KOPT-K1 (cell line): Measurements from ENCODE around the gene KCNN2.
"Not testable (repeated sequence)": the region's sequence is repeated elsewhere in the genome, so short reads cannot be mapped to it uniquely, and the experiment has no call there.

Experiments
- H3K27ac ChIP-seq: fragments of 200-600 bp; sonication (generic); 2 replicates; pipeline ENCODE4 v1.5.1; 2016; ENCODE audit warnings: antibody characterized with exemption, mild to moderate bottlenecking, low read depth, low read length; ENCODE audit not compliant: poor library complexity, severe bottlenecking
- H3K36me3 ChIP-seq: fragments of 200-600 bp; sonication (generic); 2 replicates; pipeline ENCODE4 v1.5.1; 2017; ENCODE audit warnings: antibody characterized with exemption, mild to moderate bottlenecking, low read length, moderate library complexity; ENCODE audit not compliant: insufficient read depth
- H3K9me3 ChIP-seq: fragments of 200-600 bp; sonication (generic); 2 replicates; pipeline ENCODE4 v1.5.1; 2017; ENCODE audit warnings: antibody characterized with exemption, low read length, mild to moderate bottlenecking; ENCODE audit not compliant: insufficient read depth, poor library complexity, severe bottlenecking

KCNN2 gene

DNA sequence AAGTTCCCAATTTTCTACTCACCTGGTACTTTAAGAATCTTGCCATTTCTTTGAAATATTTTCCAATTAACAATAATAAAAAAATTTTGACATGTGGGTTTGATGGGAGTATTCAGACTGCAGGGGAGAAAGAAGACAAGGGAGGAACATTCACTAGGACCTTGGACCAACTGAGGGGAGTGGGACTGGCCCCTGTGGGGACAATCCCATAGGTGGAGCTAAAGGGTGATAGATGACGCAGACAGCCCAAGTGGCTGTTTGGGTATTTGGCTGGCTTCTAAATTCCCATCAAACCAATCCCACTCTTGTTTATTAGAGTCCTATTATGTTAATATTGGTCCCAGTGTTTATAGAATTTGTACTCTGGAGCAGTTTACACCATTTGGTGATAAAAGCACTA is 65.3 kb downstream of the KCNN2 start:
- no peaks in the 10 kb centered on the region for H3K9me3 ChIP-seq
- H3K27ac ChIP-seq: no peak overlapping the region
- no peaks in the 10 kb centered on the region for H3K36me3 ChIP-seq

DNA sequence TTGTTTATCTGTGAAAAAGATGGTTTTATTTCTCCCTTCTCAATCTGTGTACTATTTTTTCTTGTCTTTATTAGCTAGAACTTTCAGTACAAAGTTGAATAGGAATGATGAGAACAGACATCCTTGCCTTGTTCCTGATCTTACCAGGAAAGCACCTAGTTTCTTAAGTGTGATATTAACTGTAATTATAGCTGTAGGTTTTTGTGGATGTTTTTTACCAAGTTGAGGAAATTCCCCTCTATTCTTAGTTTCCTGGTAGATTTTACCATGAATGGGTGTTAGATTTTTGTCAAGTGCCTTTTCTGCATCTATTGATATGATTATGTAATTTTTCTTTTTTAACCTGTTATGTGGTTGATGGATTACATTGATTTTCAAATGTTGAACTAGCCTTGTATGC is 68.7 kb downstream of the KCNN2 start:
- H3K9me3 ChIP-seq: no peaks in the 10 kb centered on the region
- no peak overlapping the region for H3K27ac ChIP-seq
- no peaks in the 10 kb centered on the region for H3K36me3 ChIP-seq

DNA sequence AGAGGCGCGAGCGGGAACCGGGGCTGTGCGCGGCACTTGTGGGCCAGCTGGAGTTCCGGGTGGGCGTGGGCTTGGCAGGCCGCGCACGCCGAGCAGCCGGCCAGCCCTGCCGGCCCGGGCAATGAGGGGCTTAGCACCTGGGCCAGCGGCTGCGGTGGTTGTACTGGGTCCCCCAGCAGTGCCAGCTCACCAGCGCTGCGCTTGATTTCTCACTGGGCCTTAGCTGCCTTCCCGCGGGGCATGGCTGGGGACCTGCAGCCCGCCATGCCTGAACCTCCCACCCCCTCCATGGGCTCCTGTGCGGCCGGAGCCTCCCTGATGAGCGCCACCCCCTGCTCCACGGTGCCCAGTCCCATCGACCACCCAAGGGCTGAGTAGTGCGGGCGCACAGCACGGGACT is 70.8 kb downstream of the KCNN2 start:
- H3K36me3 ChIP-seq, H3K27ac ChIP-seq, H3K9me3 ChIP-seq: not testable (repeated sequence)

DNA sequence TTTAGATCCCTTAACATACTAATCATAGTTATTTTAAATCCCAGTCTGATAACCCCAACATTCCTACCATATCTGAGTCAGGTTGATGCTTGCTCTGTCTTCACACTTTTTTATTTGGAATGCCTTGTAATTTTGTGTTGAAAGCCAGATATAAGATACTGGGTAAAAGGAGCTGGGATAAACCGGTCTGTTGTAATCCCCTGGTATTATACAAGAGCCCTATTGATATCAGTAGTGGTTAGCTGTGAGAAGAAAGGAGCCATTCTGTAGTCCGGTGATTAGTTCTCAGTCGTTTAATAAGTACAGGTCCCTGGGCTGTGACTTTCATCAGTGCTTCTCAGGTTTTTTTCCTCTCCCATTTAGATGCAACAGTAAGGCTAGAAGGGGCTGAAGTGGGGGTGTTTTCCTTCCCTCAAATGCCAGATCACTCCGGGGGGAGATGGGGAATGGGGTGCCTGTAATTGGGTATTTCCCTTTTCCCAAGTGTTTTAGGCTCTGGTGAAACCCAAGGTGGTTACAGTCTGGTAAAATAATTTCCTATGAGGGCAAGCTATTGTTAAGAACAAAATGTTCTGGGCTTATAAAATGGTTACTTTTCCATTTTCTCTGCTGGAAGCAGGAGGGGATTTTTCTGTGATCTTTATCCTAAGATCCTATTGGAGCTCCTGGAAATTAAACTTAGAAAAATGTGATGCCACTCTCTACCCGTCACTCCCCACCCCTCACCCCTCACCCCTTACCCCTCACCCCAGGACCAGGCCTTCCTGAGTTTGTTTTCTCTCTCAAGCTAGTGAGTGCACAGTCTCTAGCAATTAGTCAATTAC is 72.7 kb downstream of the KCNN2 start:
- Histone ChIP-seq H3K36me3 (no peaks in the 10 kb centered on the region), H3K9me3 (no peaks in the 10 kb centered on the region), H3K27ac (no peak overlapping the region)

DNA sequence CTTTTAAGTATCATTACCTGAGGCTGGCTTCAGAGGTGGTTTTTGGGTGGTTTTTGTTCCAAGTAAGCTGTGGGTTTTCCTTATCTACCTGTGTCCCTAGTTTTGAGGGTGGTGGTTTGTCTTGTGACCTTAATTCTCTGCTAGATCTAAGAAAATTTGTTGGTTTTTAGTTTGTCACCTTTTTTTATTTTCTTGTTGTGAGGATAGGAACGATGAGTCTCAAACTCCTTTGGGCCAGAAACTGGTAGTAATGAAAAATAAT is 73.3 kb downstream of the KCNN2 start:
- no peaks in the 10 kb centered on the region for H3K36me3 ChIP-seq
- H3K27ac ChIP-seq: no peak overlapping the region
- no peaks in the 10 kb centered on the region for H3K9me3 ChIP-seq

DNA sequence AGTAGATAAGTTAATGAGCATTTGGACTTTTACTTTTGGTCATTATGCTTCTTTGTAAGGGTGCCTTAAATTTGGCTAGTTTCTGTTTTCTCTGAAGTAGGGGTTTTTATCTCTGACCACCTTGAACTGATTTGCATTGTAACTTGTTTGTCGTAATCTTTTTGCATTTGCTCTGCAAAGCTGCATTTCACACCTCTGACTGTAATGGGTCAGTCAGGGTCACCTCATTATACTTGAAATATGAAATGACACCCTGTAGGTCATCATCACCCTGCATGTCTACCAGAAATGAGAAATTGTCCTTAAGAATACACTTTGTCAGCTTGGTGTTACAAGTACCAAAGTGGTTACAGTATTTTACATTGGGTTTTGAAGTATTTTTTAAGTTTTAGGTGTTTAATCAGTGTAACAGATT is 74.0 kb downstream of the KCNN2 start:
- Histone ChIP-seq H3K9me3 (no peaks in the 10 kb centered on the region), H3K36me3 (no peaks in the 10 kb centered on the region), H3K27ac (no peak overlapping the region)

DNA sequence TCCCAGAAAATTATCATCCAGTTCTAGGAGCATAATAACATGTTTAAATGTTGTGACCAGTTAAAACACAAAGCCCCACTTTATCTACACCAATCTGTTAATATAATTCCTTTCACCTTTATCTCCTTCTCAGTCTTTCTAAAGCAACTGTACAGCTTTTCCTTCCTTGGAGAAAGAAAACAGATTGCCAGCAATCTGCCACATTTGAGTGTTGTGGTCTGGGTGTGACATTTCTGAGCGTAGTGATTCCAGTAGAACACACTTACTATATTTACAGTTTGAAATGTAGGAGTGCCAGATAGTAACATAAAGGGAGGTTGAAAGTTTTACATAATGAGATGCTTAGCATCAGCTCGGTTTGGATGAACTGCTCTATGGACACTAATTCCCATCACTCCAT is 76.1 kb downstream of the KCNN2 start:
- Histone ChIP-seq H3K27ac (no peak overlapping the region), H3K36me3 (no peaks in the 10 kb centered on the region), H3K9me3 (no peaks in the 10 kb centered on the region)

DNA sequence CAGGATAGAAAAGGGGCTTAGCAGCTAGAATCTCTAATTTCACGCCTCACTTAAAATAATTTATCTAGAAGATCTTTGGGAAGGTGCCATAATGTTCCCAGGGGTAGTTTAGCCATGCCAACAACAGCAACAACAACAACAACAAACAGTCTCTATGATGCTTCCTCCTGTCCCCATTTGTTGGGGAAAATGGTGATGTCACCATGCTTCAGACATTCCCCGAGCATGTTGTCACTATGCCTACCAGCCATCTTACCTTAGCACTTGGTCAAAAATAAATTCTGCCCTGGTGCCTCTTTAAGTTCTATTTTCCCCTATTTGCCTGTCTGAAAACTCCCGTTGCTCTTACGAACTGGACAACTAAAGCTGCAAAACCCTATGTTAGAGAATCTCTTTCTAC is 76.6 kb downstream of the KCNN2 start:
- H3K9me3 ChIP-seq: no peaks in the 10 kb centered on the region
- H3K36me3 ChIP-seq: no peaks in the 10 kb centered on the region
- no peak overlapping the region for H3K27ac ChIP-seq

DNA sequence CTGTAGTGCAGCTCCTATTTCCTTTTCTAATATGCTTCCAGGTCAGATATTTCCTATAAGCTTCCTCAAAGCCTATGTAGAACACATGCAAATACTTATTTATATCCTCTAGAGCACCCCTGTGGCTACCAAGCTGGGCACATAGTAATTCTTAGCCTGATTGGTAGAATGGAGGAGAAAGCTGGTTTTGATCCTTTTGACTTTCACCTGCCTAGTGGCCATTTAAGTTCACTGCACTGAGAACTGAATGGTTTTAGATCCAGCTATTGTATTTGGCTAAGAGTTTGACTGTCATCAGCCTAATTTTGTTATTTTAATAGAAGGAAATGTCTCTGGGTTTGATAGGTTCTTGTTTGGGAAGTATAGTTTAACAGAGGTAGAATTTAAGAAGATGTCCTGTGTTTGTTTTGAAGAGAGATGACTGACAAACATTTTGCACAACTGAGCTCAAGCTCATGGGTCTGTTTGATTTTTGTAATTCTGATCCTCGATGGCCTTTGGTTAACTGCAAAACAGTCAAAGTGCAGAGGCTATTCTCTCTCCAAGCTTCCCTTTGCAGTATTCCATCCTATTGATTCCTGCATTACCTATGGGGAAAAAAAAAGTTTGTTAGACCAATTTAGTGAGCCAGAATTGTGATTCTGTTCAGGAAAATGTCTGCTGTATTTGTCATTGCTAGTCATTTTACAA is 85.4 kb downstream of the KCNN2 start:
- Histone ChIP-seq H3K27ac (no peak overlapping the region), H3K36me3 (no peaks in the 10 kb centered on the region), H3K9me3 (no peaks in the 10 kb centered on the region)

DNA sequence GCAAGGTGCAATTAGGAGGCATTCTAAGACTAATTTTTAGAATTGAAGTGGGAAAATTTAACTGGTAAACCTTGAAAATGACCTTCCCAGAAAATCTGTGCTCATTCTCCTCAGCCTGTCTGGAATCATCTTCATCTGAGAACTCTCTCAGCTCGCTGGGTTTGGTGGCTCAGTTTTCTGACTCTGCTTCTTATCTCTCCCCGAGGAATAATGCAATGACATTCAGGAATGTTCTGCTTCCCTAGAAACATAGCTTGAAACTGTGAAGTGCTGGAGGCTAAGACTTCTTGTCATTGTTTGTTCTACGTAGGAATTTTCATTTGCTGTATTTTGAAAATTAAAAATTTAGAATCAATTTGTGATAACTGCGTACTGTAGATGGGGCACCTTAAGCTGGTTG is 86.6 kb downstream of the KCNN2 start:
- Histone ChIP-seq H3K36me3 (no peaks in the 10 kb centered on the region), H3K9me3 (no peaks in the 10 kb centered on the region), H3K27ac (no peak overlapping the region)

DNA sequence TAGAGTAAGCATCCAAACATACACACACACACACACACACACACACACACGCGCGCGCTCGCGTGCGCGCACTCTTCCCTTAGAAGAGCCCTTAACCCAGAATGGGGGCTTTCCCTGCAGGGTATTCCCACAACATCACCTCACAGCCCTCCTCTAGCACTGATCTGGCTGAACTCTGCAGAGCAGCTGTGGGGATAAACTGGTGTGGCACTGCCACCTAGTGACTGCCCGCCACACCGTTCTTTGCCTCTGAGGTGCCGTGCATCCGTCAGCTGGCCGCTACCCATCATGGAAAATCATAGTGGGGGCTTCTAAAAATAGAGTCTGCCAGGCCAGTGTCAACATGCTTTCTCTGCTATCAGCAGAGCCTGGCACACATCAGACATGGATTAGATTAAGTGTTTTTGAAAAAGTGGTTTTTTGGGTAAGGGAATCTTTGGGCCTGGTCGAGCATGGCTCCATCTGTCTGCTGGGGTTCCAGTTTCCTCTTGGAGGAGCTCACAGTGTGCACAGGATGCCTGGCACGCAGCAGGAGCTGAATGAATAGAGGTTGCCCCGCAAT is 88.1 kb downstream of the KCNN2 start:
- Histone ChIP-seq H3K9me3 (no peaks in the 10 kb centered on the region), H3K36me3 (no peaks in the 10 kb centered on the region), H3K27ac (no peak overlapping the region)

DNA sequence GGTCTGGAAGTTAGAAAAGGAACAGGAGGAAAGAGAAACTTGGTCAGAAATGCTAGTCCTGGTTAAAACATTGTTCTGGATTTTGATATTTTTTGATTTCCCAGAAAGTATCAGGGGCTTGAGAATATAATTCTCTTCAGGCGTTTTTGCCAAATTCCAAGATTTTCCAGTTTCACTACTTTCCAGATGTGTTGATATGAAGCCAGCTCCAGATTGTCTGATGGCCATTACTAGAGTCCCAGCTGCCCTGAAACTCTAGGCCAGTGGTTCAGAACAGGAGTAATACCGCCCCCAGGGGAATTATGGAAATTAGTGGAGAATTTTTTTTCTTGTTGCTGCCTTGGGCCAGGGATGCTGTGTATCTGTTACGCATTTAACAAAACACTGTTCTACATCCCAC is 88.6 kb downstream of the KCNN2 start:
- no peaks in the 10 kb centered on the region for H3K9me3 ChIP-seq
- no peak overlapping the region for H3K27ac ChIP-seq
- H3K36me3 ChIP-seq: no peaks in the 10 kb centered on the region

DNA sequence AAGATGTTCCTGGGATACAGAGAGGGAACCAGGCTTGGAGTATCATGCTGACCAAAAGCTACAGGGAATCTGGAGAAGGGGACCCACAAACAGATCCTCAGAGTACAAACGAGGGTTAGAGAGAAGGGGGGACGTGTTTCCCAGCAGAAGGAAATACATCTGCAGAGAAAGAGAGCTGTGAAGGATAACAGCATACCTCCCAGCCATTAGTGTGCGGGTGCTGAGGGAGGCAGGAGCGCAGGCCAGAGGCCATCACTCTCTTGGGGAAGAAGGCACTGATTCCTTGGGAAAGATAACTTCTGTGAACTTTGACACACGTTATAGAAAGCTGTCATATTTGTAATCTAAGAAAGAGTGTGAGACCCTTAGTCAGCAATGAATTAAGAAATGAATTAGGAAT is 96.9 kb downstream of the KCNN2 start:
- H3K36me3 ChIP-seq: no peaks in the 10 kb centered on the region
- H3K27ac ChIP-seq: no peak overlapping the region
- H3K9me3 ChIP-seq: no peaks in the 10 kb centered on the region

DNA sequence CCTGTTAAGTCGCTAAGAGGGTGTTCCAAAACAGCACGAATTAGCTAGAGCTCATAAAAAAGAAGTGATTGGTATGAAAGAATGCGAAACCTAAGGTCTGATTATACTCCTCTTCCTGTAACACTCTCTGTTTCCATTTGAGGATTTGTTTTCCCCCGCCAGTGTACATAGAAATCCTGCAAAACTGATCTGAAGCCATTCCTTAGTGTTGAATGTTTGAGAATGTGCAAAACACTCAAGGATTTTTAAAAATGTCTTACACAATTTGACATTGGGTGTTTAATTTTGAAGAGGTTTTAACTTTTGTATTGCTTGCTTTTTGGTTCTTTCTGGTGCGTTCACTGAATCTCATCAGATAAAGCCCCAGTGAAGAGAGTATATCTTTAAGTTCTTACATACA is 105.3 kb downstream of the KCNN2 start:
- H3K27ac ChIP-seq: no peak overlapping the region
- H3K36me3 ChIP-seq: no peaks in the 10 kb centered on the region
- no peaks in the 10 kb centered on the region for H3K9me3 ChIP-seq

DNA sequence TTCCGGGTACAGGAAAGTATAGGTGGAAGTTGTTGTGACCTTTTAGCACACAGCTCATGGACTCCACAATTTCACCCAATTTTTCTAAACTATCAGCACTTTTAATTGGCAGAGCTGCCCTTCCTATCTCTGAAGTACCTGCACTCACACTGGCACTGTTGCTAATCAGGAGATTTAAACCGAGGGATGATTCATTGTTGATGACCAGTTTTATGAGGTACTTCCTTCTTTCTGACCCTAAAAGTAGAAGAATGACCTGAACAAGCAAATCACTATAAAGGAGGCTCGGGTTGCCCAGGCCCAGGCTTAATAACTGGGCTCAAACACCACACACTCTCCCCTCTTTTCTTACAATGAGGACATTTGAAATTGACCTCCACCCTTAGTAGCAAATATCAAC is 105.9 kb downstream of the KCNN2 start:
- Histone ChIP-seq H3K36me3 (no peaks in the 10 kb centered on the region), H3K9me3 (no peaks in the 10 kb centered on the region), H3K27ac (no peak overlapping the region)

DNA sequence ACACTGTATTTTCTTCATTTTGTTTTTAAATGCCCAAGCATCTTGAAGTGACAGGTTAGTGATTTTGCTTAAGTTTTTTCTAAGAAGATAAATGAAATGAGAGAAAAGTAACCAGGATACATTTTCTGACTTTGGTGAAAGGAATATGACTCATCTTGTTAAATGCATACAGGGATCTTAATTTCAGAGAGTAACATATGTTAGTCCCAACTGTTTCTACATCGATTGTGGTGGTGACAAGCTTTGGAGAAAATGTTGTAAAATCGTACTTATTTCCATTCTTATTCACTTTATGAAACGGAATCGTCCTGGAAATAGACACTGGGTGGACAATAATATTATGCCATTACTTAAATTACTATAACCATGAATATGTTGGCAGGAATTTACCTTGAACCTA is 107.5 kb downstream of the KCNN2 start:
- no peaks in the 10 kb centered on the region for H3K9me3 ChIP-seq
- no peak overlapping the region for H3K27ac ChIP-seq

More for the DNA sequence above, 107.5 kb downstream of the KCNN2 start:
- H3K36me3 ChIP-seq: no peaks in the 10 kb centered on the region
